Stimulated activated CD4-positive, alpha-beta T cell treated with anti-CD3 and anti-CD28 coated beads, Interleukin-15, amount 100 ng/mL, for 24 hours (primary cell): ENCODE data around the gene GPANK1.

Experiments
- DNase-seq: peaks from one replicate; pipeline ENCODE4 v3.0.0-alpha.2; 2020

The GPANK1 gene

DNA sequence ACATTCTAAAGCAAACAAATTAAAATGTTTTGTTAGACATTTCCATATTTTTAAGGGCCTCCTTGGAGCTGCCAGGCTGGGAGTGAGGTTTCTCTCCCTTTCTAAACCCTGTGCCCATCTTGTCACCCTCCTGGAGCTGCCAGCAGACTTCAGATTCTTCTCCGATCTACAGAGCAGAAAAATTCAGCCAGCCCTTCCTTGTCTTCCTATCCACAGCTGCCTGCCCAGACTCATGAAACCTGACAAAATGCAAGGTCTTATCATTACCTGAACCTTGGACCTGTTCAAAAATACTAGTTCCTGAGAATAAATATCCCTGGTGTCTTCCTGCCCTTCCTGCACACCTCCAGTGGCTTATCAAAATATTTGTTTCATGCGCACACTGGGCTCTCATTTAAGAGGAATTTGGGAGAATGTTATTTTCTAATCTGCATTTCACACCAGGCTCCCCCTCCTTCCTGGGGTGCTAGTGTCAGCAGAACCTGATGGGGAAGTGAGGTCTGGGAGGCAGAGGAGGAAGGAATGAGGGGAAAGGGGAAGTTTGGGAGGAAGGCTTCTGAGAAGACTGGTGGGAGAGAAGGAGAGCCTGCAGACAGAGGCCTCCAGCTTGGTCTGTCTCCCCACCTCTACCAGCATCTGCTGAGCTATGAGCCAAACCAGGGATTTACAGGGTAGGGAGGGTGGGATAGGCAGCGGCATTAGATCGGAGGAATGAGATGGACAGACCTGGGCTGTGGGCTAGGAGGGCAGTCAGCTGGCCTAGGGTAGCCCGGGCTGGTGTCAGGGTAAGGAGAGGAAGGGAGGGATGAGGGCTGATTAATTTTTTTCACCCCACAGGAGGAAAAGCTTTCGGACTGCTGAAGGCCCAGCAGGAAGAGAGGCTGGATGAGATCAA, 49.9 kb downstream of the GPANK1 start, which contains the start of gene AIF1:
AIF1 (plus strand) TSS at position 551 of the 895 bp plus-strand sequence; CDS start at position 647, 96 bp downstream.
- DNase-seq, result no peak

DNA sequence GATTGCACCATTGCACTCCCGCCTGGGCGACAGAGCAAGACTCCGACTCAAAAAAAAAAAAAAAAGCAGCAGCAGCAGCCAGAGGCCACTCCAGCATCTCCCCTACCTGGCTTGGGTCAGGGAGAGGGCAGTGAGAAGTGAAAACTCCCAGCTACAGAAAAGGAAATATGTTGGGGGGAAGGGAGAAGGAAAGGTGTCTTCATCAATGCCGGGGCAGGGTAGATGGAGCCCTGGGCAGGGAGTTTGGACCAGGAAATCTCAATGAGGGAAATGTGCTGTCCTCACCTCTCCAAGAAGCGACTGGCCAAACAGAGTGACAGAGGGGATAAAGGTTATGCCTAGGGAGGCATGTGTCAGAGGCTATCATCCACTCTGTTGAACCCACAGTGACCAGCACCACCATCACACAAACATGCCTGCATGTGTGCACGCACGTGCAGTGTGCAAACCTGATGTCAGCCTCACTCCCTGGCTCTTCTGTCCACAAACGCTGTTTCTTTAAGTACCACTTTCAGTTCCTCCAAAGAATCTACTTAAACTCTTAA, 50.6 kb downstream of the GPANK1 start:
- no peak for DNase-seq
